GM19397 (cell line): ENCODE data around the gene ANKRD52.
A peak's percentile ranks its signal among the peaks of the same experiment; 100 is the strongest.

ENCODE experiments used
- ATAC-seq: cut with Tn5 transposase; IDR thresholded peaks from one replicate; pipeline ENCODE4 v1.9.1; 2021; ENCODE audit warnings: mild to moderate bottlenecking, moderate library complexity; ENCODE audit not compliant: unreplicated experiment

Gene ANKRD52

GRCh38 chr12:56242986-56243385 lies 15.2 kb downstream of the ANKRD52 start:
- ATAC-seq: no peak

GRCh38 chr12:56241424-56242303 lies 16.5 kb downstream of the ANKRD52 start:
- no peak for ATAC-seq

- no peak for ATAC-seq
Observed at GRCh38 chr12:56237552-56237951, 20.6 kb downstream of the ANKRD52 start.

GRCh38 chr12:56236985-56237384 lies 21.2 kb downstream of the ANKRD52 start:
- ATAC-seq: no peak

GRCh38 chr12:56236091-56236490 lies 22.1 kb downstream of the ANKRD52 start:
- ATAC-seq: no peak

- ATAC-seq: no peak
Observed at GRCh38 chr12:56234746-56235436, 23.3 kb downstream of the ANKRD52 start.

GRCh38 chr12:56231184-56231582 lies 27.0 kb downstream of the ANKRD52 start:
- ATAC-seq: no peak

GRCh38 chr12:56230432-56231183 lies 27.6 kb downstream of the ANKRD52 start:
- ATAC-seq: no peak

- no peak for ATAC-seq
Observed at GRCh38 chr12:56229916-56230431, 28.2 kb downstream of the ANKRD52 start, which contains the start of gene SLC39A5. Gene SLC39A5 (plus strand): TSS chr12:56230051. CDS start chr12:56231275, 1,224 bp downstream.

- no peak for ATAC-seq
Observed at GRCh38 chr12:56229082-56229481, 29.1 kb downstream of the ANKRD52 start.

- ATAC-seq: no peak
Observed at GRCh38 chr12:56224954-56225353, 33.2 kb downstream of the ANKRD52 start.

- ATAC-seq: peak; percentile 75
Observed at GRCh38 chr12:56224102-56224701, 34.0 kb downstream of the ANKRD52 start, which contains the start of gene NABP2. Gene NABP2 (plus strand): TSS chr12:56224342. CDS start chr12:56224857, 515 bp downstream.

- ATAC-seq: no peak
Observed at GRCh38 chr12:56223571-56224101, 34.5 kb downstream of the ANKRD52 start.

GRCh38 chr12:56222531-56222895 lies 35.7 kb downstream of the ANKRD52 start:
- no peak for ATAC-seq

- ATAC-seq: peak; percentile 81
Observed at GRCh38 chr12:56221757-56222530, 36.2 kb downstream of the ANKRD52 start, which contains the start of gene RNF41. Gene RNF41 (minus strand): TSS chr12:56221922. CDS start chr12:56214047, 7,875 bp downstream.

- peak; percentile 34 for ATAC-seq
Observed at GRCh38 chr12:56221232-56221756, 36.9 kb downstream of the ANKRD52 start.

- no peak for ATAC-seq
Observed at GRCh38 chr12:56220611-56221231, 37.5 kb downstream of the ANKRD52 start.

- no peak for ATAC-seq
Observed at GRCh38 chr12:56219840-56220239, 38.3 kb downstream of the ANKRD52 start.

GRCh38 chr12:56216461-56216860 lies 41.7 kb downstream of the ANKRD52 start:
- no peak for ATAC-seq
